Activated CD4-positive, alpha-beta T cell treated with anti-CD3 and anti-CD28 coated beads, Interleukin-2, amount 10 ng/mL, durations not matched to agents 7 days and 5 days (primary cell): ENCODE data around the gene PRELID2. TPM values are rescaled to one million over a fixed set of nuclear protein-coding genes. Genes with fewer than 3 reads are reported as not detected.

ENCODE experiments used
- total RNA-seq, 2 experiments: library from RNA; stranded (reverse); gene quantifications; one replicate each; pipeline ENCODE4 v1.2.3, GENCODE V29; 2021

Gene PRELID2
- total RNA-seq, 2 experiments from 2014 or later = 1.6 to 1.8 TPM

Other genes starting within 250 kb of the PRELID2 start
- not detected for gene GRXCR2, start 37.7 kb upstream of the PRELID2 start, total RNA-seq
- gene SH3RF2, start 101.2 kb upstream of the PRELID2 start, total RNA-seq = under 1 TPM; 0.27 to 0.40 TPM